Measurements from ENCODE around the gene USP31. TPM values are rescaled to one million over a fixed set of nuclear protein-coding genes. Genes with fewer than 3 reads are reported as not detected.

USP31 gene
- total and polyA plus RNA-seq, 2 of the 13 experiments (the other 11 are each of a cell fraction or from before 2014, with no cell fraction given), result 22.5 to 23.3 TPM

- TF ChIP-seq USF2 (IDR thresholded peaks at IDR 0.05; ENCODE audit: low read depth, low read length) (peak; percentile 54), USF2 (CRISPR knock-in tag; IDR thresholded peaks at IDR 0.05; ENCODE audit: borderline replicate concordance) (peak; percentile 31; the same call in 1 of the 2 replicates), KAT8 (CRISPR knock-in tag; IDR thresholded peaks at IDR 0.05) (no peak), BORCS8-MEF2B (CRISPR knock-in tag; IDR thresholded peaks at IDR 0.05) (no peak), ZNF703 (CRISPR knock-in tag; IDR thresholded peaks at IDR 0.05; ENCODE audit: borderline replicate concordance) (no peak), ZNF350 (CRISPR knock-in tag; IDR thresholded peaks at IDR 0.05; ENCODE audit: borderline replicate concordance, low read depth) (no peak), MIXL1 (CRISPR knock-in tag; IDR thresholded peaks at IDR 0.05) (peak; percentile 74), ZNF12 (CRISPR knock-in tag; IDR thresholded peaks at IDR 0.05) (0 out of 2 replicates have a peak, but pooled peaks have one; percentile 27), CEBPG (CRISPR knock-in tag; IDR thresholded peaks at IDR 0.05) (0 out of 2 replicates have a peak, but pooled peaks have one; percentile 27), MIER2 (CRISPR knock-in tag; IDR thresholded peaks at IDR 0.05) (0 out of 2 replicates have a peak, but pooled peaks have one; percentile 38), HOMEZ (CRISPR knock-in tag; IDR thresholded peaks at IDR 0.05; ENCODE audit: low read depth) (peak; percentile 31; the same call in 1 of the 2 replicates), REPIN1 (CRISPR knock-in tag; IDR thresholded peaks at IDR 0.05; ENCODE audit: borderline replicate concordance, low read depth) (peak; percentile 25; the same call in 1 of the 2 replicates)
- TF ChIP-seq, protein P1, sequence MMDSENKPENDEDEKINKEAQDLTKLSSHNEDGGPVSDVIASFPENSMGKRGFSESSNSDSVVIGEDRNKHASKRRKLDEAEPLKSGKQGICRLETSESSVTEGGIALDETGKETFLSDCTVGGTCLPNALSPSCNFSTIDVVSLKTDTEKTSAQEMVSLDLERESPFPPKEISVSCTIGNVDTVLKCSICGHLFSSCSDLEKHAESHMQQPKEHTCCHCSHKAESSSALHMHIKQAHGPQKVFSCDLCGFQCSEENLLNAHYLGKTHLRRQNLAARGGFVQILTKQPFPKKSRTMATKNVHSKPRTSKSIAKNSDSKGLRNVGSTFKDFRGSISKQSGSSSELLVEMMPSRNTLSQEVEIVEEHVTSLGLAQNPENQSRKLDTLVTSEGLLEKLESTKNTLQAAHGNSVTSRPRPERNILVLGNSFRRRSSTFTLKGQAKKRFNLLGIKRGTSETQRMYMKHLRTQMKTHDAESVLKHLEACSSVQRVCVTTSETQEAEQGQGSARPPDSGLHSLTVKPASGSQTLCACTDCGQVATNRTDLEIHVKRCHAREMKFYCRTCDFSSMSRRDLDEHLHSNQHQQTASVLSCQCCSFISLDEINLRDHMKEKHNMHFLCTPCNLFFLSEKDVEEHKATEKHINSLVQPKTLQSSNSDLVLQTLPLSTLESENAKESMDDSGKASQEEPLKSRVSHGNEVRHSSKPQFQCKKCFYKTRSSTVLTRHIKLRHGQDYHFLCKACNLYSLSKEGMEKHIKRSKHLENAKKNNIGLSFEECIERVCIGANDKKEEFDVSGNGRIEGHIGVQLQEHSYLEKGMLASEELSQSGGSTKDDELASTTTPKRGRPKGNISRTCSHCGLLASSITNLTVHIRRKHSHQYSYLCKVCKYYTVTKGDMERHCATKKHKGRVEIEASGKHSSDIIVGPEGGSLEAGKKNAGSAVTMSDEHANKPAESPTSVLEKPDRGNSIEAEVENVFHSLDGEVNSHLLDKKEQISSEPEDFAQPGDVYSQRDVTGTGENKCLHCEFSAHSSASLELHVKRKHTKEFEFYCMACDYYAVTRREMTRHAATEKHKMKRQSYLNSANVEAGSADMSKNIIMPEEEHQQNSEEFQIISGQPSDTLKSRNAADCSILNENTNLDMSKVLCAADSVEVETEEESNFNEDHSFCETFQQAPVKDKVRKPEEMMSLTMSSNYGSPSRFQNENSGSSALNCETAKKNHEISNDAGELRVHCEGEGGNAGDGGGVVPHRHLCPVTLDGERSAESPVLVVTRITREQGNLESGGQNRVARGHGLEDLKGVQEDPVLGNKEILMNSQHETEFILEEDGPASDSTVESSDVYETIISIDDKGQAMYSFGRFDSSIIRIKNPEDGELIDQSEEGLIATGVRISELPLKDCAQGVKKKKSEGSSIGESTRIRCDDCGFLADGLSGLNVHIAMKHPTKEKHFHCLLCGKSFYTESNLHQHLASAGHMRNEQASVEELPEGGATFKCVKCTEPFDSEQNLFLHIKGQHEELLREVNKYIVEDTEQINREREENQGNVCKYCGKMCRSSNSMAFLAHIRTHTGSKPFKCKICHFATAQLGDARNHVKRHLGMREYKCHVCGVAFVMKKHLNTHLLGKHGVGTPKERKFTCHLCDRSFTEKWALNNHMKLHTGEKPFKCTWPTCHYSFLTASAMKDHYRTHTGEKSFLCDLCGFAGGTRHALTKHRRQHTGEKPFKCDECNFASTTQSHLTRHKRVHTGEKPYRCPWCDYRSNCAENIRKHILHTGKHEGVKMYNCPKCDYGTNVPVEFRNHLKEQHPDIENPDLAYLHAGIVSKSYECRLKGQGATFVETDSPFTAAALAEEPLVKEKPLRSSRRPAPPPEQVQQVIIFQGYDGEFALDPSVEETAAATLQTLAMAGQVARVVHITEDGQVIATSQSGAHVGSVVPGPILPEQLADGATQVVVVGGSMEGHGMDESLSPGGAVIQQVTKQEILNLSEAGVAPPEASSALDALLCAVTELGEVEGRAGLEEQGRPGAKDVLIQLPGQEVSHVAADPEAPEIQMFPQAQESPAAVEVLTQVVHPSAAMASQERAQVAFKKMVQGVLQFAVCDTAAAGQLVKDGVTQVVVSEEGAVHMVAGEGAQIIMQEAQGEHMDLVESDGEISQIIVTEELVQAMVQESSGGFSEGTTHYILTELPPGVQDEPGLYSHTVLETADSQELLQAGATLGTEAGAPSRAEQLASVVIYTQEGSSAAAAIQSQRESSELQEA (CRISPR knock-in tag; IDR thresholded peaks at IDR 0.05; ENCODE audit: not compliant biosample characterization), result no peak
Observed at GRCh38 chr16:23060458-23061320, 88.6 kb downstream of the USP31 start (continued).

All from HepG2 (cell line).